ENCODE results near the gene MEIS1.
"Not testable (repeated sequence)": the region's sequence is repeated elsewhere in the genome, so short reads cannot be mapped to it uniquely, and the experiment has no call there.

The MEIS1 gene

DNA sequence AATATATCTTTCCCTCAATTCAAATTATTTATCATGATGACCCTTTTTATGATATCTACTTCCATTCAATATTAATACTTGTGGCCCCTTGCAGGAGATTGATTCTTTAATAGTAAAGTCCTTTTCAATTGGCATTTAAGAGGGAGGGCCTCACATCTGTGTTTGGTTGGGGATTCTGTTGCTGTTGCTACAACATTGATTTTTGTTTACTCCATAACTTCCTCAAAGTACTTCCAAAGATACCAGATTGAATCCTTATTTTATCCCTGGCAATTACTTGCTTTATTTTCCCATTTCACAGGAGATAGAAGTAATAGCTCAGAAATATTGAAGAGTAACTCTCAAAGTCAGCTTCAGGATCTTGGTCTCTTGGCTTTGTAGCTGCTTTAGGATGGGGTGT is 32.8 kb downstream of the MEIS1 start:
- DNase-seq (ENCODE audit: low read depth in 2 of 2), result no peak

DNA sequence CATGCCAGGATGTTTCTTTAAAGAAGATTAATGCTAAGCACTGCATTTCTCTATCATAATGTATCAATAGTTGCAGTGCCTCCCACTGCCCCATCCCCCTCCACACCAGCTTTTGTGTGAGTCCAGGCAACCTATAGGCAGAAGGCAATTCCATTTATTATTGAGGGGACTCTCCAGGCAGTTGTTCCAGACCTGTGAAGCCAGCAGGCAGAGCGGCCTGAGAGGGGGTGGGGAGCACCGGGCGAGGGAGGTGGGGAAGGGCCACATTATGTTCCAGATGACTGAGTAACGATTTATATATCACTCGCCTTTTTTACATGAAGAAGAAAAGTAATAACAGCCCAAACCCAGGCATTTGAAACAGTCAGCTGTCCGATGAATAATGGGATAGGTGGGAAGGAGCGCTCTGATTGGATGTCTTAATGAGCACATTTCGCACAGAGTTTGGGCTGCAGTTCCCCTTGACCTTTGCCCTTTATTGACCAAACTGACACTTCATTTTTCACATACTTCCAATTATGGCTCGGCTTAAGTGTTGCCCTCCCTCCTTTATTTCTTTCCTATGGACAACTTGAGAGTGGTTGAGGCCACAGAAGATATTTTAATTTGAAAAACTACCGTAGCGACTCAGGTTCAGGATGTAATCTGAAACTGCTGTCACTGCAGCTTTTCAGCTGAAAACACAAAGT is 34.4 kb downstream of the MEIS1 start:
- no peak for DNase-seq (ENCODE audit: low read depth in 2 of 2)

DNA sequence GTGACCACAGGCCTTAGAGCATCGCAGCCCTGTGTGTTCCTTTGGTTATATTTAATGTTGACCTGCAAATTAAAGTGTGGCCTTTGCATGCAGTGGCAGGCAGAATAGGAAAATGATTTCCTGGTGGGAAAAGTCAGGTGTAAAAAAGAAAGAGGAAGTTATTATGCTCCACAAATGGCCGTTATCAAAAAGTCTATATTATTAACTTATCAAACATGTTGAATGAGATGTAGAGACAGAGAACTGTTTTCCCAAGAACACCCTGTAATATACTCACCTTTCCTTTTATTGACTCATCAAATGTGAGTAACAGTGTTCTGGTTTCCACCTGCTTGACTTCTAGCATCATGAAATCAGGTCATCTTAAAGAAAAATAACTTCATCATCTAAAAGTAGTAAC is 35.3 kb downstream of the MEIS1 start:
- no peak for DNase-seq (ENCODE audit: low read depth in 2 of 2)

DNA sequence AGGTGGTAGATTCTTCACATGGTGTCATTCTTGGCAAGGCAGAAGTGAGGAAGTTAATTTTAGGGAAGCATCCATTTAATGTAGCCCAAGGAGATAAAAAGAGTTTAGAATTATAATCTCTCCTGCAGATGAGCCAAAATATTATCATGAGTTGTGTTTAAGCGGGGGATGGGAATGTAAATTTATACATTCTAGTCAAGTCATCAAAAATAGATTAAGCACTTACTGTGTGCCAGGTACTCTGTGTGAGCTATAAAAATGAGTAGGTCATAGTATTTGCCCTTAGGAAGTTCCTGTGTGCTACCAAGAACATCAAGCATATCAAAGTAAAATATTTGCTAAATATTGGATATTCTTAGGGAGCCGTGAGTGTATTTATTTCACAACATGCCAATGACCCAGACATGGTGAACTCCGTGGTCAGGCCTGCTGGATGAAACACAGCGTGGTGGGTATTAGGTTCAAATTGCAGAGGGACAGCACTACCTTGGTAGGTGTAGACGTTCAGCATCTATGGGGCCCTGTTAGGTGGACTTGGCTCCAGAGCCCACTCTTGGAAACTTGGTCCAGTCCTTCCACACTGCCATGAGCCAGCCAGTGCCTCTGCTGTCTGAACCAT is 37.4 kb downstream of the MEIS1 start:
- no peak for DNase-seq (ENCODE audit: low read depth in 2 of 2)

- no peak for DNase-seq (ENCODE audit: low read depth in 2 of 2)
Observed at GRCh38 chr2:66477135-66477842, 42.4 kb downstream of the MEIS1 start.

GRCh38 chr2:66478299-66478698 is 43.4 kb downstream of the MEIS1 start:
- no peak for DNase-seq (ENCODE audit: low read depth in 2 of 2)

DNA sequence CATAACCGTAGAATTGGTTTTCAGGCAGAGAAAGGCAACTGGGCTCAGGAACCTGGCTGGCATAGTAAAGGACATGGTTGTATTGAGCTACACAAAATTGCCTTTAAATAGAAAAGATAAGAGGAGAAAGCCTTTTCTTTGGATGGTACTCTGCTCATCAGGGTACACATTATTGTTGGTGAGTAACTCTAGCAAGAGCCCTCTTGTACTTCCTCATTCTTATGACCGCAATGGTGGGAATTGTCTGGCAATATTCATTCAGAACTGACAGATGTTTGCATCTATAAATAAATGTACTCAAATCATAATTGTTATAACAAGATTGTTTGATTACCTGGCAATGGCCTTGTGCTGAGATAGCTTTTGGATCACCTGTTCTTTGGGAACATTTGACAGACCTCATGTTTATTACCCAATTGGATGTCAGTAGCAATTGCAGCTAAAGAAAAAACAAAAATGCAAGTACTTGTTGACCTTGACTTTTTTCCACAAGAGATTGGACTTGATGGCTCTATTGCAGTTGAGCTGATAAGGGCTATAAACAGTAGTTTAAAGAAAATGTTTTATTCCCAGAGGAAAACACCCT is 43.9 kb downstream of the MEIS1 start:
- DNase-seq (ENCODE audit: low read depth in 2 of 2), result no peak

- no peak for DNase-seq (ENCODE audit: low read depth in 2 of 2)
Observed at GRCh38 chr2:66481100-66481549, 46.2 kb downstream of the MEIS1 start.

- not testable (repeated sequence) for DNase-seq (ENCODE audit: low read depth in 2 of 2)
Observed at GRCh38 chr2:66485252-66485651, 50.3 kb downstream of the MEIS1 start.

DNA sequence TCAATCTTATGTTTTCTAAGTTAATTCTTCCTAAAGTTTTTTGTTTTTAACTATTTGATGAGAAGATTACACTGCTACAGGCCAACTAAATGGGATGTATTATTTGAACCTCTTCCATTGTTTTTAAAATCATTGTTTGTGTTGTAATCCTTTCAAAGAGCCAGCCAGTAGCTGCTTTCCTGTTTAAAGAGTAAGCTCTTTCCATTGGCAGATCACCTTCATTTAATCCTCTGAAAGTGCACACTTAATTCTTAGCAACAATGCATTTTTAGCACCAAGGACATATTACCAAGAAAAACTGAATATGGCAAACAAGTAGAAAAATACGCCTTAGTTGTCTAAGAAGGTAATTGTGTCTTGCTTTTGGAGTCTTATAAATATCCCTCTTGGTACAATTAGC is 54.0 kb downstream of the MEIS1 start:
- DNase-seq (ENCODE audit: low read depth in 2 of 2), result no peak

DNA sequence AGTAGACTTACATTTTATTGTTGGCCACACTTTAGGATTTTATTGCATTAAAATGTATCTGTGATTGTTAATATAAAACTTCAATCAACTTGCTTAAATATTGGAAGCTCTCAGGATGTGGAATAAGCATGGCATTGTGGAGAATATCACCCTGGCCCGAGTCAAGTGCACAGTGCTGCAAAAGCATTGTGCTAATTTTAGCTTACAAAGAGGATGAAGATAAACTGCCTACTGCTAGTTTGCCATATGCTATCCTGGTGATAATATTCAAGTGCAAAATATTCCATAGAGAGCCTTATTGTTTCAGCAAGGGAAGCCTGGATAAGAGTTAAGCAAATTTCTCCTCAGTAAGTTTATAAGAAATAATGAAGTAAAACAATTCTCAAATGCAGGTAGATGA is 54.5 kb downstream of the MEIS1 start:
- DNase-seq (ENCODE audit: low read depth in 2 of 2), result no peak

DNA sequence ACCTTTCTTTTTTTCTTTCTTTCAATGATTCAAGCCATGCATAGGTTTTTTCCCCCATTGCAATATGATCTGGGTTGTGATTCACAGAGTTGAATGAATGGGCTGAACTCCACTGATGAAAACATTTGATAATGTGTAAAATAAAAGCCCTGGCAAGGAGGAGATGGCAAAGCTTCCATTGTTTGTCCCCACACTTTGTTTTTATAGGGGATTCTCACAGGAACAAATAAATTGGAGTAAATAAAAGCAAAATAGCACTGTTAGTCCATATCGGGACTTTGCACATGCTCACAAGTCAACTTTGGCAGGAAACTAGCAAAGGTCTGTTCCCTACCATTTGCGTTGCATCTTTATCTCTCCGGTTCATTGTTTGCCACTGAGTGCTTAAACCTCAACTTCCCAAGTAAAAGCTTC is 55.7 kb downstream of the MEIS1 start:
- DNase-seq (ENCODE audit: low read depth in 2 of 2), result no peak

DNA sequence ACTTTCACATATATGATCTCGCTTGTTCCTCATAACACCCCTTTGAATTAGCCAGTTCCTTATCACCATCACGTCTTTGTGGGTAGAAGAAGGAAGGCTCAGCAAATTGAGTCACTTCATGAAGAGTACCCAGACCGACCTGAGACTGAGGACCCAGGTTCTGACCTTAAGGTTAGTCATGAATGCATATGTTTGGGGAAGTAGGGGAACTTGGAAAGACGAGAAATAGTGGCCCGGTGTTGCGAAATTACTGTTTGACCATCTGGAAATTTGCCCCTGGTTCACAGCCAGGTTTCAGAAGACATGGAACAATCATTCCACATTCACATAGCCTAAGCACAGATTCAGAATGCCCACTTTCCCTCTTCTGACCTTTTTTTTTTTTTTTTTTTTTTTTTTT is 59.8 kb downstream of the MEIS1 start:
- no peak for DNase-seq (ENCODE audit: low read depth in 2 of 2)

DNA sequence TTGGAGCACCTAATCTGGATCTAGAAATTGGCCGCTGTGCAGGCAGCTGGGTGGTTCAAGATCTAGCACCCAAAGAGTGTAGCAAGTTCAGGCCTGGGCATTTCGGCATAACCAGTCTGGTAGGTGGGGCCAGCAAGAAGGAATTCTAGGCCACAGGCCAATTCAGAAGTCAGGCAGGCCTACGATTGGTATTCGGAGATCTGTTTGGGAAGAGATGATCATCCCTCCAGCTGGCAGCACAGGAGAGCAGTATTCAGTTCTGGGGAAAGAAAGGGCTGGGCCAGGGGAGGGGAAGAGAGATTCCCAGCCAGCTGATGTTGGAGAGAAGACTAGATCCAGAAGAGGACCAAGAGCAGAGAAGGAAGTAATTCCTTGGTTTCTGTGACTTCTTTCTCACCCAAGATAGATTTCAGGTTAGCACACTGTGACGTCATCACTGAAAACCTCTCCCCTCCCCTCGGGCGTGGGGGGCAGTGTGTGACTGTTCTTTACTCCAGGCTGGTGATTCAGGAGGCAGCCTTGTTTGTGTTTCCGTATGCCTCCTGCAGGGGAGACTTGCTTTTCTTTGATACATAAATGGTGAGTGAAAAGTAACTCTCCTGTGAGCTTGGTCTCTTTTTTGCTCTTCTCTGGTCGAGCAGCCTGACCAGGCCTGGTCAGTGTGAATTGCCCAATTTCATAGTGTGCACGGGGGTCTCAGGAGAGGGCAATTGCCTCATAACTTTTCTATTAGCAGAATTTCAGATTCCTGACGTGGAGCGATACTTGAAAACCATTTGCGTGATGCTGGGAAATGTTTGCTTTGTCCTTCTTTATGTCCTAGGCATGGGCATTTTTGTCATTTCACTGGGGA is 61.1 kb downstream of the MEIS1 start:
- no peak for DNase-seq (ENCODE audit: low read depth in 2 of 2)

- DNase-seq (ENCODE audit: low read depth in 2 of 2), result no peak
Observed at GRCh38 chr2:66496670-66497420, 61.9 kb downstream of the MEIS1 start.

- DNase-seq (ENCODE audit: low read depth in 2 of 2), result no peak
Observed at GRCh38 chr2:66497431-66498288, 62.7 kb downstream of the MEIS1 start.

GRCh38 chr2:66498289-66498975 is 63.5 kb downstream of the MEIS1 start:
- DNase-seq (ENCODE audit: low read depth in 2 of 2), result no peak

- DNase-seq (ENCODE audit: low read depth in 2 of 2), result no peak
Observed at GRCh38 chr2:66501267-66501666, 66.3 kb downstream of the MEIS1 start.

DNA sequence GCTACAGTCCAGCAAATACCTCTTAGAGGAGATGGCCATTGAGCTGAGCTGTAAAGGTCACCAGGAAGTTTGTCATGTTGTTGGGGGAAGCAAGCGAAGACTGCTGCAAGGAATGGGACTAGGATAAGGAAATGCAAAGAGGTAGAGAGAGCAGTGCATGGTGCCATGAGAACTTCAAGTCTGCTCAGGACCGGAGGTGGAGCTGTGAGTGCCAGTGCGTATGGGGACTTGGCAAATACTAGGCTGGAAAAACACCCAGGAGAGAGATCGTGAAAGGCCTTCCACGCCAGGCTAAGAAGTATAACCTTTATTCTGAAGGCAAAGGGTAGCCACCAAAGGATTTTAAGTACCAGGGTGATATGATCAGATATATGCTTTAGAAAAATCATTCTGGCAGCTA is 71.3 kb downstream of the MEIS1 start:
- DNase-seq (ENCODE audit: low read depth in 2 of 2), result no peak

All from stimulated activated CD8-positive, alpha-beta memory T cell treated with anti-CD3 and anti-CD28 coated beads, Interleukin-7, amount 100 ng/mL, for 1 hour (primary cell).